HEK293 (cell line): ENCODE data around the gene TMEM61.

Experiments used
- ATF2 ChIP-seq: fragments of 450-650 bp; formaldehyde crosslinking; IDR thresholded peaks from 2 replicates; pipeline ENCODE4 v1.5.1; 2016; ENCODE audit warnings: missing biosample characterization, missing genetic modification characterization, low read depth
- FEZF1 ChIP-seq: fragments of 450-650 bp; formaldehyde crosslinking; IDR thresholded peaks from 2 replicates; pipeline ENCODE4 v1.5.1; 2016; ENCODE audit warnings: missing biosample characterization, missing genetic modification characterization
- KLF16 ChIP-seq: fragments of 450-650 bp; formaldehyde crosslinking; IDR thresholded peaks from 2 replicates; pipeline ENCODE4 v1.5.1; 2017; ENCODE audit warnings: missing biosample characterization, missing genetic modification characterization
- MYNN ChIP-seq: fragments of 450-650 bp; formaldehyde crosslinking; IDR thresholded peaks from 2 replicates; pipeline ENCODE4 v1.5.1; 2016; ENCODE audit warnings: missing biosample characterization, missing genetic modification characterization, borderline replicate concordance
- PRDM1 ChIP-seq: fragments of 450-650 bp; formaldehyde crosslinking; IDR thresholded peaks from 2 replicates; pipeline ENCODE4; 2016; ENCODE audit warnings: missing biosample characterization, missing genetic modification characterization
- SP7 ChIP-seq: fragments of 450-650 bp; formaldehyde crosslinking; IDR thresholded peaks from 2 replicates; pipeline ENCODE4 v1.5.1; 2016; ENCODE audit warnings: missing biosample characterization, missing genetic modification characterization
- ZFP41 ChIP-seq: fragments of 450-650 bp; formaldehyde crosslinking; IDR thresholded peaks from 2 replicates; pipeline ENCODE4 v1.5.1; 2016; ENCODE audit warnings: missing biosample characterization, missing genetic modification characterization, borderline replicate concordance
- ZNF114 ChIP-seq: fragments of 450-650 bp; formaldehyde crosslinking; IDR thresholded peaks from 2 replicates; pipeline ENCODE4 v1.5.0; 2017; ENCODE audit warnings: missing biosample characterization, missing genetic modification characterization
- ZNF121 ChIP-seq: fragments of 450-650 bp; formaldehyde crosslinking; IDR thresholded peaks from 2 replicates; pipeline ENCODE4 v1.5.1; 2016; ENCODE audit warnings: missing biosample characterization, missing genetic modification characterization
- ZNF2 ChIP-seq: fragments of 450-650 bp; formaldehyde crosslinking; IDR thresholded peaks from 2 replicates; pipeline ENCODE4 v1.5.1; 2016; ENCODE audit warnings: missing biosample characterization, missing genetic modification characterization
- ZNF221 ChIP-seq: fragments of 450-650 bp; formaldehyde crosslinking; IDR thresholded peaks from 2 replicates; pipeline ENCODE4 v1.5.1; 2017; ENCODE audit warnings: missing biosample characterization, missing genetic modification characterization, borderline replicate concordance
- ZNF837 ChIP-seq: fragments of 450-650 bp; formaldehyde crosslinking; IDR thresholded peaks from 2 replicates; pipeline ENCODE4 v1.5.1; 2016; ENCODE audit warnings: missing biosample characterization, missing genetic modification characterization
- TF ChIP-seq, protein P1 (sequence below): fragments of 450-650 bp; formaldehyde crosslinking; IDR thresholded peaks from 2 replicates; pipeline ENCODE4 v1.5.1; 2016; ENCODE audit warnings: missing biosample characterization, missing genetic modification characterization
- TF ChIP-seq, protein P2 (sequence below): sonication (generic); formaldehyde crosslinking; IDR thresholded peaks from 2 replicates; pipeline ENCODE4 v1.8.1; 2022; ENCODE audit warnings: mild to moderate bottlenecking, moderate library complexity, missing genetic modification reagents

- TF ChIP-seq ZNF221 (tag by site-specific recombination) (no peak), PRDM1 (tag by site-specific recombination) (no peak), ZNF2 (tag by site-specific recombination) (no peak), ZNF114 (no peak), ZNF837 (tag by site-specific recombination) (no peak), MYNN (tag by site-specific recombination) (no peak), FEZF1 (no peak), ZFP41 (tag by site-specific recombination) (no peak), ATF2 (tag by site-specific recombination) (no peak), SP7 (tag by site-specific recombination) (no peak), KLF16 (tag by site-specific recombination) (no peak), ZNF121 (no peak)
- TF ChIP-seq, protein P1, sequence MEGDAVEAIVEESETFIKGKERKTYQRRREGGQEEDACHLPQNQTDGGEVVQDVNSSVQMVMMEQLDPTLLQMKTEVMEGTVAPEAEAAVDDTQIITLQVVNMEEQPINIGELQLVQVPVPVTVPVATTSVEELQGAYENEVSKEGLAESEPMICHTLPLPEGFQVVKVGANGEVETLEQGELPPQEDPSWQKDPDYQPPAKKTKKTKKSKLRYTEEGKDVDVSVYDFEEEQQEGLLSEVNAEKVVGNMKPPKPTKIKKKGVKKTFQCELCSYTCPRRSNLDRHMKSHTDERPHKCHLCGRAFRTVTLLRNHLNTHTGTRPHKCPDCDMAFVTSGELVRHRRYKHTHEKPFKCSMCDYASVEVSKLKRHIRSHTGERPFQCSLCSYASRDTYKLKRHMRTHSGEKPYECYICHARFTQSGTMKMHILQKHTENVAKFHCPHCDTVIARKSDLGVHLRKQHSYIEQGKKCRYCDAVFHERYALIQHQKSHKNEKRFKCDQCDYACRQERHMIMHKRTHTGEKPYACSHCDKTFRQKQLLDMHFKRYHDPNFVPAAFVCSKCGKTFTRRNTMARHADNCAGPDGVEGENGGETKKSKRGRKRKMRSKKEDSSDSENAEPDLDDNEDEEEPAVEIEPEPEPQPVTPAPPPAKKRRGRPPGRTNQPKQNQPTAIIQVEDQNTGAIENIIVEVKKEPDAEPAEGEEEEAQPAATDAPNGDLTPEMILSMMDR (tag by site-specific recombination), result no peak
- TF ChIP-seq, protein P2, sequence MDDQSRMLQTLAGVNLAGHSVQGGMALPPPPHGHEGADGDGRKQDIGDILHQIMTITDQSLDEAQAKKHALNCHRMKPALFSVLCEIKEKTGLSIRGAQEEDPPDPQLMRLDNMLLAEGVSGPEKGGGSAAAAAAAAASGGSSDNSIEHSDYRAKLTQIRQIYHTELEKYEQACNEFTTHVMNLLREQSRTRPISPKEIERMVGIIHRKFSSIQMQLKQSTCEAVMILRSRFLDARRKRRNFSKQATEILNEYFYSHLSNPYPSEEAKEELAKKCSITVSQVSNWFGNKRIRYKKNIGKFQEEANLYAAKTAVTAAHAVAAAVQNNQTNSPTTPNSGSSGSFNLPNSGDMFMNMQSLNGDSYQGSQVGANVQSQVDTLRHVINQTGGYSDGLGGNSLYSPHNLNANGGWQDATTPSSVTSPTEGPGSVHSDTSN (CRISPR knock-in tag), result no peak
Measured at GRCh38 chr1:54934869-54935268, 45.6 kb upstream of the TMEM61 start.
